Liver (tissue), 9 donors: ENCODE data around the gene STKLD1. TPM values are rescaled to one million over a fixed set of nuclear protein-coding genes. Genes with fewer than 3 reads are reported as not detected.

Experiments
- DNase-seq: peaks from one replicate; pipeline ENCODE4 v3.0.0-alpha.2; 2017; ENCODE audit warnings: low spot score
- H3K27ac ChIP-seq, 2 donors: one replicate each; pipeline ENCODE4 v1.7.0; 2013; ENCODE audit warnings: inconsistent platforms in 2 of 2, low read length in 2 of 2, control low read depth in 1 of 2, low read depth in 1 of 2, mild to moderate bottlenecking in 1 of 2
- H3K27me3 ChIP-seq, 4 donors: one replicate each; pipeline versions ENCODE4 v1.6.1 to v1.7.0; 2013; ENCODE audit warnings: low read length in 3 of 4, inconsistent platforms in 1 of 4, mild to moderate bottlenecking in 1 of 4, moderate library complexity in 1 of 4; ENCODE audit not compliant: control insufficient read depth in 4 of 4, insufficient read depth in 4 of 4
- H3K36me3 ChIP-seq, 4 donors: one replicate each; pipeline versions ENCODE4 v1.6.1 to v1.7.0; 2013; ENCODE audit warnings: low read length in 3 of 4, mild to moderate bottlenecking in 3 of 4, low read depth in 1 of 4, moderate library complexity in 1 of 4; ENCODE audit not compliant: control insufficient read depth in 4 of 4, insufficient read depth in 3 of 4
- H3K4me1 ChIP-seq, 4 donors: one replicate each; pipeline versions ENCODE4 v1.6.1 to v1.7.0; 2013; ENCODE audit warnings: low read length in 3 of 4, mild to moderate bottlenecking in 3 of 4, moderate library complexity in 1 of 4; ENCODE audit not compliant: control insufficient read depth in 4 of 4, insufficient read depth in 4 of 4
- H3K4me3 ChIP-seq, 3 donors: one replicate each; pipeline versions ENCODE4 v1.6.1 to v1.7.0; 2013; ENCODE audit warnings: low read length in 3 of 3, control low read depth in 1 of 3, low read depth in 1 of 3, mild to moderate bottlenecking in 1 of 3
- H3K9ac ChIP-seq, 2 donors: one replicate each; pipeline ENCODE4 v1.7.0; 2013; ENCODE audit warnings: low read length in 2 of 2, mild to moderate bottlenecking in 2 of 2, moderate library complexity in 2 of 2, control low read depth in 1 of 2, low read depth in 1 of 2
- H3K9me3 ChIP-seq, 4 donors: one replicate each; pipeline versions ENCODE4 v1.6.1 to v1.7.0; 2013; ENCODE audit warnings: low read length in 3 of 4; ENCODE audit not compliant: control insufficient read depth in 4 of 4
- ATF3 ChIP-seq: IDR thresholded peaks from 2 replicates; pipeline ENCODE4 v1.6.1; 2016; ENCODE audit warnings: antibody characterized with exemption
- CTCF ChIP-seq: fragments of 150-350 bp; IDR thresholded peaks from 2 replicates; pipeline ENCODE4 v1.5.1; 2017; ENCODE audit warnings: improper control_type of control experiment, low read depth, low read length; ENCODE audit not compliant: missing input control
- EGR1 ChIP-seq, 2 donors: IDR thresholded peaks; 2 replicates each; pipeline ENCODE4 v1.6.1; 2016 to 2018; ENCODE audit warnings: antibody characterized with exemption in 2 of 2, low read depth in 2 of 2
- FOXA2 ChIP-seq: IDR thresholded peaks from 2 replicates; pipeline ENCODE4 v1.6.1; 2016; ENCODE audit warnings: antibody characterized with exemption
- HNF4G ChIP-seq: IDR thresholded peaks from 2 replicates; pipeline ENCODE4 v1.6.1; 2016; ENCODE audit warnings: antibody characterized with exemption
- JUND ChIP-seq, 2 donors: IDR thresholded peaks; 2 replicates each; pipeline ENCODE4 v1.6.1; 2016; ENCODE audit warnings: antibody characterized with exemption in 2 of 2
- NR2F2 ChIP-seq: IDR thresholded peaks from 2 replicates; pipeline ENCODE4 v1.6.1; 2016; ENCODE audit warnings: antibody characterized with exemption
- RAD21 ChIP-seq, 2 donors: IDR thresholded peaks; 2 replicates each; pipeline ENCODE4 v1.6.1; 2016; ENCODE audit warnings: antibody characterized with exemption in 2 of 2, mild to moderate bottlenecking in 2 of 2
- RXRA ChIP-seq, 2 donors: IDR thresholded peaks; 2 replicates each; pipeline ENCODE4 v1.6.1; 2017 to 2018; ENCODE audit warnings: antibody characterized with exemption in 2 of 2, mild to moderate bottlenecking in 1 of 2
- SP1 ChIP-seq: IDR thresholded peaks from 2 replicates; pipeline ENCODE4 v1.6.1; 2018; ENCODE audit warnings: antibody characterized with exemption, mild to moderate bottlenecking
- TAF1 ChIP-seq: conservative IDR thresholded peaks from 2 replicates; pipeline ENCODE4 v1.6.1; 2016; ENCODE audit warnings: antibody characterized with exemption, mild to moderate bottlenecking
- YY1 ChIP-seq: IDR thresholded peaks from 2 replicates; pipeline ENCODE4 v1.6.1; 2016; ENCODE audit warnings: antibody characterized with exemption, mild to moderate bottlenecking
- ZBTB33 ChIP-seq: IDR thresholded peaks from 2 replicates; pipeline ENCODE4 v1.6.1; 2016; ENCODE audit warnings: antibody characterized with exemption
- WGBS: extraction: QIAGEN DNeasy Blood & Tissue Kit; methylation state at CpG from one replicate; pipeline ENCODE4 v1.1.7; 2013; 5-methylcytosine and 5-hydroxymethylcytosine counted together
- polyA plus RNA-seq, 2 donors: library from polyadenylated mRNA; stranded (reverse) in 1 of 2; unstranded in 1 of 2; fragments of 200-250 nt in 1 of 2; fragments of >200 nt in 1 of 2; fragmentation: Nextera tagmentation in 1 of 2; extraction: Ambion mirVana in 1 of 2; gene quantifications; one replicate each; pipeline versions ENCODE4 v1.2.1 to v1.2.3, GENCODE V29; 2013 to 2015
- total RNA-seq, 2 donors: library from RNA; depleted of rRNA; stranded (reverse); fragments of >200 nt; gene quantifications; one replicate each; pipeline ENCODE4 v1.2.3, GENCODE V29; 2014
- donor health status: healthy.
- donor health status: healthy.
- donor health status: healthy.
- donor health status: healthy.
- donor health status: healthy.

STKLD1 gene
- total and polyA plus RNA-seq, 4 donors = 0.25 to 0.85 (median 0.33) TPM

- Histone ChIP-seq H3K27me3 (no peaks in the 10 kb centered on the region), H3K36me3 (peaks cover 0 to 46% (median 13%) of the 10 kb centered on the region in 4 donors), H3K9ac (no peak overlapping the region), H3K4me1 (peaks cover 0 to 15% (median 7%) of the 10 kb centered on the region in 4 donors), H3K27ac (no peak overlapping the region), H3K4me3 (no peak overlapping the region), H3K9me3 (no peaks in the 10 kb centered on the region)
- 88% methylated on average over 12 of the region's 12 CpGs for WGBS
- no peak for DNase-seq
- TF ChIP-seq FOXA2 = no peak
- no peak for TF ChIP-seq ZBTB33
- no peak for TF ChIP-seq EGR1 (IDR thresholded peaks at IDR 0.05; ENCODE audit: low read depth in 2 of 2)
- TF ChIP-seq YY1 = no peak
- no peak for TF ChIP-seq CTCF
- TF ChIP-seq ATF3 = no peak
- TF ChIP-seq TAF1 = no peak
- no peak for TF ChIP-seq RXRA (IDR thresholded peaks at IDR 0.05)
Measured at GRCh38 chr9:133342069-133342406, 34.1 kb upstream of the STKLD1 start.

GRCh38 chr9:133342570-133342969, 33.6 kb upstream of the STKLD1 start:
- H3K9me3 ChIP-seq = no peaks in the 10 kb centered on the region
- WGBS = 92% methylated on average over 11 of the region's 11 CpGs
- peaks cover 0 to 15% (median 8%) of the 10 kb centered on the region in 4 donors for H3K4me1 ChIP-seq
- peaks cover 0 to 46% (median 13%) of the 10 kb centered on the region in 4 donors for H3K36me3 ChIP-seq
- no peak overlapping the region for H3K9ac ChIP-seq
- no peaks in the 10 kb centered on the region for H3K27me3 ChIP-seq
- no peak for TF ChIP-seq SP1
- TF ChIP-seq ATF3 = no peak
- no peak for TF ChIP-seq CTCF
- no peak for TF ChIP-seq NR2F2
- no peak for TF ChIP-seq JUND (IDR thresholded peaks at IDR 0.05)
- no peak for TF ChIP-seq RAD21 (IDR thresholded peaks at IDR 0.05)
- TF ChIP-seq HNF4G = no peak
- TF ChIP-seq YY1 = no peak
- no peak for TF ChIP-seq FOXA2
- no peak for TF ChIP-seq EGR1 (IDR thresholded peaks at IDR 0.05; ENCODE audit: low read depth in 2 of 2)
- TF ChIP-seq ZBTB33 = no peak
- no peak overlapping the region for H3K27ac ChIP-seq
- H3K4me3 ChIP-seq = no peak overlapping the region
- no peak for DNase-seq
